NCI-H2171 (cell line): ENCODE data around the gene PRR20G.
"Not testable (repeated sequence)": the region's sequence is repeated elsewhere in the genome, so short reads cannot be mapped to it uniquely, and the experiment has no call there.

Source experiments
- DNase-seq: peaks from one replicate; lab custom pipeline; 2025; lab: John Stamatoyannopoulos, UW

The PRR20G gene

DNA sequence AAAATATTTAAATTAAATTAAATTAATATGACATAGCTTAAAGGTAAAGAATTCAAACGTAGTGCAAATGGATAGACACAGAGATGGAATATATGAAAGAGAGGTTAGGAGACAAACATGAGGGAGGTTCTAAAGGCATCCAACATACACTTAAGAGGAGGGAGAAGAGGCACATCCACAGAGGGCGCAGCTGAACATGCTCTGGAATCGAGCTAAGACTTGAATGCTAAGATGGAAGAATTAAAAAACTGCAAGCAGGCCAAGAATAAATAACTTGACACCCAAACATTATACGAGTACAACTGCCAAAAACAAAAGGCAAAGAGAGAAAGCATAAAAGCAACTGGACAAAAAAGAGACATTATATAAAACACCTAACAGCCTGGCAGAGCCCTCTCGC, 9.1 kb upstream of the PRR20G start:
- DNase-seq = no peak

DNA sequence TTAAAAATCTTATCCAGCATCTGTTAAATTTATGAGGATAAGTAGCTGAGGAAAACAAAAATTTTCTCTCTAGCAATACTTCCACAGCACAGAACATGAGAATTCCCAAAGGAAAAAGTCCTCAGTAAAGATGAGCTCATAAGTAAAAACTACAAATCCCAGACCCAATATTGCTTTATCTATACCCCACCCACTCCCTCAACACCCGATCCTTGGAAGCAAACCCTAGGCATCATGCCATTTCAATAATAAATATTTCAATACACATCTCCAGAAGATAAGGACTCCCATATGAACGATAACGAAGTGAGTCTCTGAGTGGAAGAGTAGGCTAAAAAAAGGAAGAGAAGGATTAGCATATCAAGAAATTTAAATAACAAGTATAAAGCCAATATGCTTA, 8.3 kb upstream of the PRR20G start:
- DNase-seq = no peak

DNA sequence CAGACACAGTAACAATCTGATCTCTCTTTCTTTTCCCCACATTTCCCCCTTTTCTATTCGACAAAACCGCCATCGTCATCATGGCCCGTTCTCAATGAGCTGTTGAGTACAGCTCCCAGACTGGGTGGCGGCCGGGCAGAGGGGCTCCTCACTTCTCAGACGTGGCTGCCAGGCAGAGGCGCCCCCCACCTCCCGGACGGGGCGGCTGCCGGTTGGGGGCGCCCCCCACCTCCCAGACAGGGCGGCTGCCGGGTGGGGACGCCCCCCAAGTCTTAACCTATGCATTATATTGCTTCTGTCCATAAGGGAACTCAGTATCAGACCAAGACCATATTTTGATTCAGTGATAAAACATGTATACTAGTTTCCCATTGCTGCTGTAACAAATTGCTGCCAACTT, 5.8 kb upstream of the PRR20G start:
- not testable (repeated sequence) for DNase-seq

DNA sequence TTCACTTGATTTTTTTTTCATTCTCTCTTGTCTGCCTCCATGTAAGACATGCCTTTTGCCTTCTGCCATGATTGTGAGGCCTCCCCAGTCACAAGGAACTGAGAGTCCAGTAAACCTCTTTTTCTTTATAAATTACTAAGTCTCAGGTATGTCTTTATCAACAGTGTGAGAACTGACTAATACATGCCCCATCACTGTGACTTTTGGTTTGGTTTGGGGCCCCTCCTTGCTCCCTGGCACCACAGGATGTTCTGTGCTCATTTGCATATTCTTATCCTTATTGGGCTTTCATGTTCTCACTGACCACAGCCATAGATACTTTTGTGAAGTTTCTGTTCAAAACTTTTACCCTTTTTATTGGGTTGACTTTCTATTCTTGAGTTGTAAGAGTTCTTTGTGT, 3.8 kb upstream of the PRR20G start:
- DNase-seq = no peak

DNA sequence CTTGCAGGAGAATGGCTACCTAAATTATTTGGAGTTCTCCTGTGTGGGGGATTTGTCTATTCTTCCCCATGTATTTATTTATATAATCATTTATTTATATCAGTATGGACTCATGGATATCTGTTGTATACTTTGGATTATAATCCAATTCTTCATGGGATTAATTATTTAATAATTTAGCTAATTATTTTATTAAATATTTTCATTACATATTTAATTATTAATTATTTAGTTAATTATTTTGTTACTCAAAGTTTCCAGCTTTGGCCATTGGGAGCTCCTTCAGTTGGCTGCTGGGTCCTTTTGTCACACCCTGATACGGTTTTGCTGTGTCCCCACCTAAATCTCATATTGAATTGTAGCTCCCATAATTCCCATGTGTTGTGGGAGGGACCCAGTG, 3.3 kb upstream of the PRR20G start:
- DNase-seq = no peak

DNA sequence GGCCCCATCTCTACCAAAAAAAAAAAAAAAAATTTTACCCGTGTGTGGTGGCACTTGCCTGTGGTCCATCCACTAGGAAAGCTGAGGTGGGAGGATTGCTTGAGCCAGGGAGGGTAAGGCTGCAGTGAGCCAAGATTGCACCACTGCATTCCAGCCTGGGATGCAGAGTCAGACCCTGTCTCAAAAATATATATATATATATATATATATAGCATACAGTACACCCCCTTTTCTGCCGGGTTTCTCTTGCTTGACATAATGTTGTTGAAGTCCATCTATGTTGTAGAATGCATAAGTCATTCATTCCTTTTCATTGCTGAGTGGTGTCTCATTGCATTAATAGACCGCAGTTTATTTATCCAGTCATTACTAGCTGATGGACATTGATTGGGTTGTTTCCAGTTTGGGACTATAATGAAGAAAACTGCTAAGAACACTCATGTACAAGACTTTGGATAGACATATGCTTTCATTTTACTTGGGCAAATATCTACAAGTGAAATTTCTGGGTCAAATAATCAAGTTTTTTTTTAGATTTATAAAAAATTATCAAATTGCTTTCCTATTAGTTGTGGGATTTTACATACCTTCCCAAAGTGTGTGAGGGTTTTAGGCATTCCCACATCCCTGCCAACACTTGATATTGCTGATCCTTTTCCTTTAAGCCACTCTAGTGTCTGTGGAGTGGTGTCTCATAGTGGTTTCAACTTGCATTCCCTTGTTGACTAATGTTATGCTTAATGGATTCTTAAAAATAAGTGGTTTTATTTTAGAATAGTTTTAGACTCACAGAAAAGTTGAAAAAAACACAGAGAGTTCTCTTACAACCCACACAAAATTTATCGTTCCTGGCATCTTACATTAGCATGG, 2.1 kb upstream of the PRR20G start:
- DNase-seq = no peak

DNA sequence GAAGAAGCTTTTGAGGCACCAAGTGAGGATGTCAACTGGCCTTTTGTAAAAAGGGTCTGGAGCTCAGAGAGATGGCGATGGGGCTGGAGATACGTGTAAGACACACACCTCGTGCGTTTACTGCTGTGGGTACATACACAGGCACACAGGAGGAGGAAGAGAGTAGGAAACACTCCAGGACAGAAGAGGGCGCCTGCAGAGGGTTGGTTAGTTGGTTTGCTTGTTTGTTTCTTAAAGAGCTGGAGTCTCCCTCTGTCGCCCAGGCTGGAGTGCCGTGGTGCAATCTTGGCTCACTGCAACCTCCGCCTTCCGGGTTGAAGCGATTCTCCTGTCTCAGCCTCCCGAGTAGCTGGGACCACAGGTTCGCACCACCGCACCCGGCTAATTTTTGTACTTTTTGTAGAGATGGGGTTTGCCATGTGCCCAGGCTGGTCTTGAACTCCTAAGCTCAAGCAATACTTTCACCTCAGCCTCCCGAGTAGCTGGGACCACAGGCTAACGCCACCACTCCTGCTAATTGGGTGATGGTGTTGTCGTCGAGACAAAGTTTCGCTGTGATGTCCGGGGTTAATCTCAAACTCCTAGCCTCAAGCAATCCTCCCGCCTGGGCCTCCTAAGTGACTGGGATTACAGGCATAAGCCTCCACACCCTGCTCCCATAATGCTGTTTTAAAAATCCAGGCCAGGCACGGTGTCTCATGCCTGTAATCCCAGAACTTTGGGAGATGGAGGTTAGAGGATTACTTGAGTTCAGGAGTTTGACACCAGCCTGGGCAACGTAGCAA, 1.3 kb upstream of the PRR20G start:
- DNase-seq = no peak

DNA sequence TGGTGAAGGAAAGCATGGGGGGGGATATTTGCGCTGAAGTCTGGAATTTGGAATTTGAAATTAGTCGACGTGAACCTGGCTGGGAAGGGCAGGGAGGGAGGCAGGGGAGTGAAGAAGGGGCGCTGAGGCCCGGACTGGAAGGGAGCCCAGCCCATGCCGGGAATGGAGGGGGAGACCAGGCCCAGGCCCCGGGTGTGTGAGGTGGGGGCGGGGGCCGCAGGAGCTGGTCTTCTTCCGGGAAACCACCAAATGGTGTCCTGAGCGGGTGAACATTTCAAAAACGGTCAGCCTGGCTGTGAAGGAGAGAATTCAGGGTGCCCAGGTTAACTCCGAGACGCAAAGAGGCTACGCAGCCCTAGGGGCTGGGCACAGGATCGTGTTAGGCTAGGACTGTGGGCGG, 497 bp upstream of the PRR20G start:
- DNase-seq = no peak

DNA sequence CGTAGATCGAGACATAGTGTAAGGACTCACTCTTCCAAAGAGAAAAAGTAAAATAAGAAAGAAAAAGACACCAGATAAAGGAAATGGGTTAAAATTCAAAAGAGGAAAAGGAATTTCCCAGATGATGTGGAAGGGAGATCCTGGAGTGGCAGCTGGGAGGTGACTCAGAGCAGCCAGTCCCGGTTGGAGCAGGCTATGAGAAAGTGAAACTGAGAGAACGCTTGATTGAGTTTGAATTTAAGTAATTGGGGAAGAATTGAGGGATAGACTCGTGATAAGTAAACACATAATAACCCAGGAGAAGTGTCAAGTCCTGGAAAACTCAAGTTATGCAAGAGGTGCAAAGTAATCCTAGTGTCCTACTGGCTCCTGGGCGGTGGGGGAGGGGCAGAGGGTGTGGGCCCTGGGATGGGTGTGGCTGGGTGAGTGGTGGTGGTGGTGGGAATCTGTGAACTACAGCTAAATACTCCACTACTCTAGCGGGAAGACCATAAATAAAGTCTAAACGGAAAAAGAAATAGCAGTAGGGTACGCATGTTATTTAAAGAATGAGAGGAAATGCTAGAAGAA, 1.2 kb downstream of the PRR20G start:
- no peak for DNase-seq

DNA sequence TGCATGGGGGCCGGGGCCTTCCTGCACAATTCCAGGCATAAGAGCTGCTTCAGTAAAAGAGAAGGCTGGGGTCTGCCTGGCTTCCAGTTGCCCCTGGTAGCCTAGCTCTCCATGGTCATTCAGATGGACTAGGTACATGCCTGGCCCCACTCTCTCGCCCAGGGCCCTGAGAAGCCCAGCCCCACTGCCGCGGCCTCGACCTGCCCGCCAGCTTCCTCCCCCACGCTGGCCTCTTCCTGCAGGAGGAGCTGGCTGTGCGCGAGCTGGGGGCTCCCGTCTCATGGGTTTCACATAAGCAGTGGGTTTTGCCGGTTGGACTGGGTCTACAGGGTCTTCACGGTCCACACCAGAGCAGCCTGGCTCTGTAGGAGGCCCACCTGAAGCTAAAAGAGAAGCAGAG, 3.6 kb downstream of the PRR20G start:
- DNase-seq = no peak

DNA sequence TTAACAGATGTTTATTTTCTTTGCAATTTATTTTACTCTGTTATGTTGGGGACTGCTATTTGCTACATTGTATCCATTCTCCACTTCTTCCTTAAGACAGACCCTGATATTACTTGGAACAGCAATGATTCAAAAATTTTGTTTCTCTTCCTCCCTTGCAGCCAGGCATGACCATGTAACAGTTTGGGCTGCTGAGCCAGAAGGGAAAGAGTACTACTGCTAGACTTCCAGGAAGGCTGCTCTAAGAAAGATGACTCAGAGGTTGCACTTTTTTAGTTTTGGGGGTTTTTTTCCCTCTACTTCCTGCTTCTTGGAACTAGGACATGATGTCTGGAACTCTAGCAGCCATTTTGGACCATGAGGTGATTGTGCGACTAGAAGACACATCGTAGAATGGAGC, 10.3 kb downstream of the PRR20G start:
- no peak for DNase-seq

DNA sequence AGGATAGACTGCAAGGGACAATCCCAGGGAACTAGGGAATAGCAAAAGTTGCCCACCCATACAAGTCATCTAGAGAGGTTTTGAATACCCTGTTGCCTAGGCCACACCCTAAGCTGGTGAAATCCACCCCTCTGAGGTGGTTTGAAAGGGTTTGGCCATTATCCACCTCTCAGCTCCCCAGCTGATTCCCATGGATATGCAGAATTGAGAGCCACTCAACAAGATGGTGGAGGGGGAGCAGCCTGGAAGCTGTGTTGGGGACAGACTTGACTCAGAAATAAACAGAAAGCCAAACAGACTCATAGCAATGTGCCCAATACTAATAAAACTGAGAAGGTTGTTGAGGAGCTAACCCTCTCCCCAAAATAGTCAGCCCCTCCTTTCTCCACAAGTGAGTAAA, 10.9 kb downstream of the PRR20G start:
- DNase-seq = no peak

DNA sequence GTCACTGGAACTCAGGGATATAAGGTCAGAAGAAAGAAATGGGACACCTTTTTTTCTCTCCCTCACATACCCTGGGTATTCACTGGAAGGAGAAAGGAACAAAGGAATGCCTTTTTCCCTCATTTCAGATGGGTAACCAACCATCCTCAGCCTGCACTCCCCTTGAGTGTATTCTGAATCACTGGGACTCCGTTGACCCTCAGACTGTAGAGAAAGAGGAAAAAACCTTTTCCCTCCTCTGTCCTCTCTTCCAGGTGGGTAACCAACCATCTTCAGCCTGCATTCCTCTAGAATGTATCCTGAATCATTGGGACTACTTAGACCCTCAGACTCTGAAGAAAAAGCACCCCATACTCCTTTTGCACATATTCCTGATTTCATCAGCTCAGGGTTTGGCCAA, 11.4 kb downstream of the PRR20G start:
- DNase-seq = no peak

DNA sequence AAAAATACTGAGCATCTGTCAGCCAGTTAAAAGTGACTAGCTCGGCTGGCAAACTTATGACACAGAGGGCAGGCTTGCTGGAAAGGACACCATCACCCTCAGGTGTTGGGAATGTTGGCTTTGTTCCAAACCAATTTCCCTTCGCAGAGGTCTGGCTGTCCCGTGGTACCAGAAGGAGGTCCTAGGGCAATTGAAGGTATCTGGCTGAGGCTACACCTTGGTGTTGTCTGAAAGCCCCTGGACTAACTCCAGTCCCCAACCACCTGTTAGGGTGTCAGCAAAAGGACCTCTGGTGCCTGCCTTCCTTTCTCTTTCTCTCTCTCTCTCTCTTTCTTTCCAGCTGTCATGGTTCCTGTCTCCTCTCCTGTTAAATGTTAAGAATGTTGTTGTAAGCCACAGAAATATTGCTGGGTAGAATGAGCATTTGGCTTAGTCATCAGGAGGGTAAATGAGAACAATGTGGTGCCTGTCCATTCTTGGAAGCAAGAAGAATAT, 12.5 kb downstream of the PRR20G start:
- DNase-seq = no peak

DNA sequence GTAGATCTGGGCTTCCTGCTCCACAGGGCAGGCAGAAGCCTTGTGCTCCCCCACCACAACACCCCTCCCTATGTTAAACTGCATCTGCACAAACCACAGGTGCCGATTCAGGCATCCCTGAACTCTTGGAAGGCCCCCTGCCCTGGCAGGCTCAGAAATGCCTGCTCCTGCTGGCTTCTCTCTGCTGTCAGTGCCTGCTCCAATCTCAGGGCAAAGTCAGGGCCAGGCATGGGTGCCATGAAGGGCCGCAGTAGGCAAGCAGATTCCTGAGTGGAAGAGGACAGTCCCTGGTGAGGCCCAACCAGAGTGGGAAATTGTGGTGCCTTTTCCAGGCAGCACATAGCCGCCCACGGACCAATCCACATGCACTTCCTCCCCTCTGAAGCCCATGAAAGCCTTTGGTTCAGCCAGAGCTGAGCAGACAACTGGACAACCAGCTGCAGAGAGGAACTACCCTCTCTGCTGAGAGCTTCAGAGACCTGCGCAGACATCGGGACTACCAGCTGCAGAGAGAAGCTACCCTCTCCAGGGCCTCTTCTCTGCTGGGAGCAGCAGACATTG, 13.6 kb downstream of the PRR20G start:
- no peak for DNase-seq

DNA sequence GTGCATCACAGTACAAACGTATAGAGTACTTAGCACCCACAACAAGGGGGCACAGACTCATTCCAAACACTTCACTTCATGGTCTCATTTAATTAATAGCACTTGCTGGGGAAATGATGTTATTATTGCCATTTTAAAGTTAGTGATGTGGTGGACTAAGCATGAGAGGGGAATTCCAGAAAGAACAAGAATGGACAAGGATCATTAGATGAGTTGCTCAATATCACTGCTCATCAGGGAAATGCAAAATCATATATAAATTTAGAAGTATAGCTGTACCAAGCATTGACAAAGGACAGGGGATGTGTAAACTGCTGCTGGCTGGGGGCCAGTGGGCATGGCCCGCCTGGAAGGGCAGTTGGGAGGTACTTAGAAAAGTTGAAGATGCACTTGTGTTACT, 14.6 kb downstream of the PRR20G start:
- DNase-seq = no peak

DNA sequence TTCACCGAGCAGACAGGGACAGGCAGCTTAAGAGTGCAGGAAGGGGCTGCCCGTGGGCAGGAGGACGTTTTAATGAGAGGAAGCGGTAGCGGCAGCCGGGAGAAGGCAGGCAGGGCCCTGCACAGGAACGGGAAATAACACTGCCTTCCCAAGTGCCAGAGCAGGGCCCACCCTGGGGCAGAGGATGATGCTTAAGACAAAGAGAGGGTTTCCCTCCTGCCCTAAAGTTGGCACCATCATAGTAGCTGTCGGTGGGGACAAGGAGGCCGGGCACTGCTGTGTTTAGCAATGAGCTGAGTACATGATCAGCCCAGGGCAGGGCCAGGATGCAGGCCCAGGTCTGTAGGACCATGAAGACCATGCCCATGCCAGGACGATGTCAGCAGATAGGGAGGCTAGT, 21.7 kb downstream of the PRR20G start:
- no peak for DNase-seq

DNA sequence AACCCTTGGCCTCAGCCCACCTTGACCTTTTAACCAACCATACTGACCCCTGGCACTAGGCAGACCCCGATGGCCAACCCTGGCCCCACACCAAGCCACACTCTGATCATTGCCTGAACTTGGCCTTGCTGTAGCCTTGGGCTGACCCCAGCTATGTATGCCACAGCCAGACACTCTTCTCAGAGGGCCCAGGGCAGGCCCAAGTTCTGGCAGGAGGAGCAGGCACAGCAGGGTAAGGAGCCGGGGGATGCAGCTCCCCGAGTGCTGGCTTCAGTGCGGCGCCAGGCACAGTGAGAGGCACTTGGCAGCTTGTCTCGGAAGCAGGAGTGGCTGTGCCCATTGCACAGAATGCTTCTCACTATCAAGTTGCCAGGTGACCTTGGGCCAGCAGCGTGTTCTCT, 22.3 kb downstream of the PRR20G start:
- no peak for DNase-seq

DNA sequence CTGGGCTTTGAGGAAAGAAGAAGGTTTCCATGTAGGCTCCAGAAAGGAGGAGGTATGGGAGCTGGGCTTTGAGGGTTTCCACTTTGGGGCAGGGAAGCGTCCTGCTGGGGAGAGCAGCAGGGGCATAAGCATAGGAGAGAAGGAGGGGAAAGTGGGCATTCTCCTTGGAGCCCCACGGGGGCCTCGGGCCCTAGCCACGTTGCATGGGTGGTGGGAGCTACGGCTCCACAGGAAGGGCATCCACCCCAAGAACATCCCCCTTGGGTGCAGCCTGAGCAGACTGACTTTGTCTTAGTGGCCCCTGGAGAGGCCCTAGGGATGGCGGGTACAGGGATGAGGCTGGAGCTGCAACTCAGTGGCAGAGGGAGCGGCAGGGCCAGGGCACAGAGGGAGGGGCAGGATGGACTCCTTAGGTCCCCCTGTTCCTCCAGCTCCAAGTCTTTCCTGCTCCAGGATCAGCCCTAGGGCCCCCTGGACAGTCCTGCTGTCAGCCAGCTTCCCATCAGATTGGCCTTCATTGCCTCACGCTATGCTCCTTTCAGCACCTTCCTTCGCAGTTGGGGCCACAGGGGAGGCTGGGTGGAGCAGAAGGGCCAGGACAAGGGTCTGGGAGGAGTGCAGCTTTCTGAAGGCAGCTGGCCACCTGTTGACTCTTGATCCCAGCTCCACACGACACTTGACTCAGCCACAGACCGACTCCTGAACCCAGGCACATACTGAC, 22.9 kb downstream of the PRR20G start:
- DNase-seq = no peak

DNA sequence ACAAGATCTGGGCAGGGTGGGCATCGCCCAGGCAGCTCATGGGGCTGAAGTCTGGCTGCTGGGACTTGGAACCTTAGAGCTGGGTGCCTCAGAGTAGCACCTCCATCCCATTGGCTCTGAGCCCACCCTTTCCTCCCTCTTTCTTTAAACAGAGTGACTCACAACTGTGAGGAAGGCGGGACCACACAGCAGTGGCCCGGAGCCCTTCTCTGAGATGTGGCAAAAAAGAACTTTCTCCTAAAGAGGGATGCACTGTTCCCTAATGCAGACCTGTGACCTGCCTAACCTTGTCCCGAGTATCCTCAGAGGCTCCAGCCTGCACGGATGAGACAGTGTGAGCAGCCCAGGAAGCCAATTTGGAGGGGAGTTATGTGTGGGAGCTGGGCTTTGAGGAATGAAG, 23.6 kb downstream of the PRR20G start:
- no peak for DNase-seq

DNA sequence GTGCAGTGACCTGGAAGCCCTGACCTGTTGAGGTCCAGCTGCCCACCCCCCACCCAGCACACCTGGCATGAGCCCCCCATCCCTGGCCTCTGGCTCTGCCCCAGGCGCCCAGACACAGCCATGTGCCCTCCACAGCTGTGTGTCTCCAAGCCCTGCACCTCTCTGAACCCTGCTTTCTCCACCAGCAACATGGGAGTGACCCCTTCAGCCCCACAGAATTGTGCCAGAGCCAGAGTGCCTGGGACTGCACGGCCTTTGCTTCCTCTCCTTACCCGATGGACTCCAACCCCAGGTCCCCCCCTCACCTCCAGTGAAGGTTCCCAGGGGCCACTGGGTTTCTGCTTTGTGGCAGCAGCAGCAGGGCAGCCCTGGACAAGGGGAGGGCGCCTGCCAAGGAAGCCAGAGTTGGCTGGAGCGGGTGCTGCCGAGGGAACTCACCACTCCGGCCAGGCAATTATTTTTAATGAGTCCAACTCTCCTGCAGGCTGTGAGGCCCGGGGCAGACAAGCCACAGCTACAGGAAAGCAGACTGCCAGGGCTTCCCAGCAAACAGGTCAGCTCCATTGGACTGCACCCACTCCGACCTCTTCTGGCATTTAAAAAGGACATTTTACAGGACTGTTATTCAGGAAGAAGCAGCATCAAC, 24.1 kb downstream of the PRR20G start:
- no peak for DNase-seq
